H9 (cell line): Measurements from ENCODE around the gene UNC13C. TPM values are rescaled to one million over a fixed set of nuclear protein-coding genes. Genes with fewer than 3 reads are reported as not detected.

Experiments used
- DNase-seq: peaks from one replicate; pipeline ENCODE4 v3.0.0-alpha.2; 2017
- H2AFZ ChIP-seq: one replicate; pipeline ENCODE4 v1.6.1; 2013; ENCODE audit warnings: mild to moderate bottlenecking, low read length, control low read depth, moderate library complexity
- H2AK5ac ChIP-seq: 2 replicates; pipeline ENCODE4 v1.6.1; 2013; ENCODE audit warnings: low read length, control low read depth, mixed read lengths; ENCODE audit not compliant: insufficient read length
- H2BK120ac ChIP-seq: one replicate; pipeline ENCODE4 v1.6.1; 2013; ENCODE audit warnings: low read depth, mild to moderate bottlenecking, low read length, control low read depth, inconsistent platforms; ENCODE audit not compliant: poor library complexity, severe bottlenecking
- H2BK12ac ChIP-seq: 2 replicates; pipeline ENCODE4 v1.6.1; 2013; ENCODE audit warnings: low read length, control low read depth, mixed read lengths, low read depth; ENCODE audit not compliant: insufficient read length
- H2BK15ac ChIP-seq: 2 replicates; pipeline ENCODE4 v1.6.1; 2013; ENCODE audit warnings: low read depth, low read length, control low read depth
- H2BK20ac ChIP-seq: one replicate; pipeline ENCODE4 v1.6.1; 2013; ENCODE audit warnings: low read depth, mild to moderate bottlenecking, low read length, control low read depth, inconsistent platforms; ENCODE audit not compliant: poor library complexity, severe bottlenecking
- H2BK5ac ChIP-seq: 2 replicates; pipeline ENCODE4 v1.6.1; 2013; ENCODE audit warnings: low read length, control low read depth, mixed read lengths; ENCODE audit not compliant: insufficient read length
- H3K14ac ChIP-seq: 2 replicates; pipeline ENCODE4 v1.6.1; 2013; ENCODE audit warnings: low read length, control low read depth; ENCODE audit not compliant: insufficient read depth
- H3K18ac ChIP-seq: 2 replicates; pipeline ENCODE4 v1.6.1; 2013; ENCODE audit warnings: low read depth, mild to moderate bottlenecking, mixed read lengths, low read length, control low read depth; ENCODE audit not compliant: insufficient read length
- H3K23ac ChIP-seq: 2 replicates; pipeline ENCODE4 v1.6.1; 2013; ENCODE audit warnings: low read length, control low read depth, mixed read lengths, low read depth; ENCODE audit not compliant: insufficient read length
- H3K23me2 ChIP-seq: 2 replicates; pipeline ENCODE4 v1.6.1; 2013; ENCODE audit warnings: low read depth, mild to moderate bottlenecking, mixed read lengths, low read length, control low read depth; ENCODE audit not compliant: insufficient read length, poor library complexity, severe bottlenecking
- H3K27ac ChIP-seq: 2 replicates; pipeline ENCODE4 v1.5.1; 2013; ENCODE audit warnings: low read length, control low read depth, mixed read lengths, low read depth; ENCODE audit not compliant: insufficient read length
- H3K27me3 ChIP-seq: 2 replicates; pipeline ENCODE4 v1.6.1; 2013; ENCODE audit warnings: low read length, control low read depth, inconsistent platforms; ENCODE audit not compliant: insufficient read depth
- H3K4ac ChIP-seq: 2 replicates; pipeline ENCODE4 v1.6.1; 2013; ENCODE audit warnings: low read depth, mild to moderate bottlenecking, control low read depth, inconsistent platforms, low read length, moderate library complexity
- H3K4me1 ChIP-seq: 2 replicates; pipeline ENCODE4 v1.6.1; 2013; ENCODE audit warnings: low read length, control low read depth, inconsistent platforms; ENCODE audit not compliant: insufficient read depth
- H3K4me2 ChIP-seq: 2 replicates; pipeline ENCODE4 v1.6.1; 2013; ENCODE audit warnings: low read length, control low read depth, mixed read lengths; ENCODE audit not compliant: insufficient read length, insufficient read depth
- H3K56ac ChIP-seq: 2 replicates; pipeline ENCODE4 v1.6.1; 2013; ENCODE audit warnings: low read depth, mild to moderate bottlenecking, mixed read lengths, low read length, control low read depth; ENCODE audit not compliant: insufficient read length
- H3K79me1 ChIP-seq: 2 replicates; pipeline ENCODE4 v1.6.1; 2013; ENCODE audit warnings: low read depth, mild to moderate bottlenecking, moderate library complexity, low read length, control low read depth, inconsistent platforms; ENCODE audit not compliant: insufficient read depth, poor library complexity, severe bottlenecking
- H3K79me2 ChIP-seq: 2 replicates; pipeline ENCODE4 v1.6.1; 2013; ENCODE audit warnings: low read length, control low read depth, inconsistent platforms; ENCODE audit not compliant: insufficient read depth
- H3K9ac ChIP-seq: 2 replicates; pipeline ENCODE4 v1.6.1; 2013; ENCODE audit warnings: low read length, control low read depth, mixed read lengths; ENCODE audit not compliant: insufficient read length; ENCODE audit errors: extremely low read depth
- H3K9me3 ChIP-seq: one replicate; pipeline ENCODE4 v1.6.1; 2013; ENCODE audit warnings: low read depth, low read length, inconsistent platforms; ENCODE audit not compliant: control insufficient read depth
- H3T11ph ChIP-seq: one replicate; pipeline ENCODE4 v1.6.1; 2013; ENCODE audit warnings: mild to moderate bottlenecking, low read length, control low read depth, inconsistent platforms
- H4K20me1 ChIP-seq: one replicate; pipeline ENCODE4 v1.6.1; 2013; ENCODE audit not compliant: control insufficient read depth, insufficient read length, insufficient read depth
- H4K5ac ChIP-seq: 2 replicates; pipeline ENCODE4 v1.6.1; 2013; ENCODE audit warnings: low read depth, mild to moderate bottlenecking, mixed read lengths, low read length, control low read depth; ENCODE audit not compliant: insufficient read length
- H4K8ac ChIP-seq: replicated peaks from 2 replicates; pipeline ENCODE4 v1.6.1; 2013; ENCODE audit warnings: low read length, control low read depth, mixed read lengths, low read depth; ENCODE audit not compliant: insufficient read length
- H4K91ac ChIP-seq: 2 replicates; pipeline ENCODE4 v1.6.1; 2013; ENCODE audit warnings: low read depth, mild to moderate bottlenecking, moderate library complexity, mixed read lengths, low read length, control low read depth; ENCODE audit not compliant: insufficient read length
- H3K27ac Mint-ChIP-seq, 3 experiments: 2 replicates in 2 of 3; 3 replicates in 1 of 3; pipeline ENCODE4 v1.8.0; 2020 to 2021; ENCODE audit warnings: mixed read lengths in 3 of 3, mild to moderate bottlenecking in 1 of 3, moderate library complexity in 1 of 3
- H3K27me3 Mint-ChIP-seq: 2 replicates; pipeline ENCODE4 v1.8.0; 2021; ENCODE audit warnings: low read depth, mild to moderate bottlenecking, moderate library complexity, mixed read lengths
- H3K36me3 Mint-ChIP-seq, 3 experiments: 2 replicates in 2 of 3; 3 replicates in 1 of 3; pipeline ENCODE4 v1.8.0; 2020 to 2021; ENCODE audit warnings: low read depth in 3 of 3, mixed read lengths in 3 of 3; ENCODE audit not compliant: insufficient read depth in 1 of 3
- H3K4me1 Mint-ChIP-seq, 2 experiments: 2 replicates each; pipeline ENCODE4 v1.8.0; 2020; ENCODE audit warnings: mixed read lengths in 2 of 2
- H3K4me3 Mint-ChIP-seq, 2 experiments: 2 replicates in 1 of 2; 3 replicates in 1 of 2; pipeline ENCODE4 v1.8.0; 2020 to 2021; ENCODE audit warnings: mild to moderate bottlenecking in 2 of 2, mixed read lengths in 2 of 2, moderate library complexity in 1 of 2
- H3K9me3 Mint-ChIP-seq, 2 experiments: 2 replicates in 1 of 2; 3 replicates in 1 of 2; pipeline ENCODE4 v1.8.0; 2020; ENCODE audit warnings: mild to moderate bottlenecking in 2 of 2, mixed read lengths in 2 of 2, moderate library complexity in 1 of 2
- CTCF ChIP-seq: fragments of 200-600 bp; sonication (generic); conservative IDR thresholded peaks from 3 replicates; pipeline ENCODE4 v1.8.0; 2021; ENCODE audit warnings: antibody characterized with exemption, mild to moderate bottlenecking
- WGBS: extraction: QIAGEN DNeasy Blood & Tissue Kit; methylation state at CpG from one replicate; pipeline ENCODE4 v1.1.7; 2013; ENCODE audit warnings: missing lambda C conversion rate, low lambda C conversion rate, mixed read lengths; ENCODE audit not compliant: insufficient read length; ENCODE audit errors: extremely low coverage; 5-methylcytosine and 5-hydroxymethylcytosine counted together
- total RNA-seq: library from RNA; stranded (reverse); gene quantifications from 2 replicates; pipeline ENCODE4 v1.2.1, GENCODE V29; 2021

Gene UNC13C
- total RNA-seq, 1 experiment from 2014 or later: 0.02 TPM

DNA sequence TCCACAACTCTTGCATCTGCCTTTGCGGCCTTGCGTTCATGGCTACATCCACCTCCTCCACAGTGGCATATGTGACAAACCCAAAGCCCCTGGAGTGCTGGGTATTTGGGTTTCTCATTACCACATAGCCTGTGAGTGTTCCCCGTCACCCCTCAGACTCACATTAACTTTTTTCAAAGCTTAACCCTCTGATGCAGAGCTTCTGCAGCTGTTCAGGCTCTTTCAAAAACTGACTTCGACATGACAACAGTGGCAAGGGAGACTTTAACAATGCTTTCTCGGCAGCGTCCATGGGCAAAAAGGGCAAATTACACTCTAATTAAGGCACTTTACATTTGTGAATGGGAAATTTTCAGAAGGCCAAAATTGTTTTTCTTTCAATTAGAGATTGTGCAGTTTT is 343.2 kb downstream of the UNC13C start:
- Histone ChIP-seq H3K27ac (no peak overlapping the region), H3K4ac (no peak overlapping the region), H2BK5ac (no peak overlapping the region), H3K79me1 (no peaks in the 10 kb centered on the region), H4K91ac (no peak overlapping the region), H3K4me2 (no peak overlapping the region), H3K9ac (no peak overlapping the region), H3K79me2 (no peaks in the 10 kb centered on the region), H3K18ac (no peak overlapping the region), H2BK20ac (no peak overlapping the region), H2BK12ac (no peak overlapping the region), H2AK5ac (no peak overlapping the region), H3K14ac (no peak overlapping the region), H3T11ph (no peak overlapping the region), H3K9me3 (no peaks in the 10 kb centered on the region), H3K27me3 (no peaks in the 10 kb centered on the region), H2AFZ (no peak overlapping the region), H3K23ac (no peak overlapping the region), H3K56ac (no peak overlapping the region), H3K4me1 (peaks cover 2% of the 10 kb centered on the region; the same call in 1 of the 2 replicates), H2BK120ac (no peak overlapping the region), H3K23me2 (no peaks in the 10 kb centered on the region), H4K5ac (no peak overlapping the region), H4K8ac (no peak overlapping the region), H2BK15ac (no peak overlapping the region), H4K20me1 (no peaks in the 10 kb centered on the region)
- H3K36me3 Mint-ChIP-seq: no peaks in the 10 kb centered on the region
- H3K4me3 Mint-ChIP-seq: no peak overlapping the region
- no peak overlapping the region for H3K27ac Mint-ChIP-seq
- no CpG with 5 or more reads among the region's 6 CpGs for WGBS
- H3K9me3 Mint-ChIP-seq: no peaks in the 10 kb centered on the region
- TF ChIP-seq CTCF: no peak
- no peaks in the 10 kb centered on the region for H3K27me3 Mint-ChIP-seq
- no peak for DNase-seq
- H3K4me1 Mint-ChIP-seq: peaks cover 14 to 15% of the 10 kb centered on the region in 2 experiments
